ENCODE measurements around the gene CLIC5. TPM values are rescaled to one million over a fixed set of nuclear protein-coding genes. Genes with fewer than 3 reads are reported as not detected.
A peak's percentile ranks its signal among the peaks of the same experiment; 100 is the strongest.

The CLIC5 gene
- total RNA-seq, 1 donor from 2014 or later, result 1.3 TPM

- H3K27ac Mint-ChIP-seq, result no peak overlapping the region
- DNase-seq (ENCODE audit: low spot score), result no peak
These were observed 9.9 kb upstream of the CLIC5 start for GRCh38 chr6:46025573-46025972.

GRCh38 chr6:46024124-46024769 is 8.6 kb upstream of the CLIC5 start:
- no peaks in the 10 kb centered on the region for H3K36me3 Mint-ChIP-seq (ENCODE audit: low read depth)
- H3K27me3 Mint-ChIP-seq (ENCODE audit: insufficient read depth), result peaks cover 12% of the 10 kb centered on the region
- peaks cover 4% of the 10 kb centered on the region for H3K9me3 Mint-ChIP-seq
- DNase-seq (ENCODE audit: low spot score), result no peak
- H3K27ac Mint-ChIP-seq, result no peak overlapping the region
- no peak overlapping the region for H3K4me3 Mint-ChIP-seq
- intact Hi-C loops (cut with micrococcal nuclease), result no loop called here
- no peaks in the 10 kb centered on the region for H3K4me1 Mint-ChIP-seq (ENCODE audit: low read depth)

More at GRCh38 chr6:46025573-46025972, 9.9 kb upstream of the CLIC5 start:
- Mint-ChIP-seq H3K4me1 (ENCODE audit: low read depth) (no peaks in the 10 kb centered on the region), H3K4me3 (no peak overlapping the region), H3K9me3 (peaks cover 4% of the 10 kb centered on the region), H3K27me3 (ENCODE audit: insufficient read depth) (peaks cover 12% of the 10 kb centered on the region), H3K36me3 (ENCODE audit: low read depth) (no peaks in the 10 kb centered on the region)
- intact Hi-C loops (cut with micrococcal nuclease), result no loop called here

GRCh38 chr6:46023216-46023915 is 7.7 kb upstream of the CLIC5 start:
- Mint-ChIP-seq H3K9me3 (peaks cover 4% of the 10 kb centered on the region), H3K27me3 (ENCODE audit: insufficient read depth) (peaks cover 17% of the 10 kb centered on the region), H3K27ac (no peak overlapping the region), H3K4me3 (no peak overlapping the region), H3K4me1 (ENCODE audit: low read depth) (no peaks in the 10 kb centered on the region), H3K36me3 (ENCODE audit: low read depth) (no peaks in the 10 kb centered on the region)
- no peak for DNase-seq (ENCODE audit: low spot score)
- intact Hi-C loops (cut with micrococcal nuclease), result no loop called here

GRCh38 chr6:46022106-46022948 is 6.7 kb upstream of the CLIC5 start:
- H3K36me3 Mint-ChIP-seq (ENCODE audit: low read depth), result no peaks in the 10 kb centered on the region
- H3K9me3 Mint-ChIP-seq, result peaks cover 4% of the 10 kb centered on the region
- H3K27ac Mint-ChIP-seq, result no peak overlapping the region
- H3K4me3 Mint-ChIP-seq, result no peak overlapping the region
- intact Hi-C loops (cut with micrococcal nuclease), result no loop called here
- no peak for DNase-seq (ENCODE audit: low spot score)
- H3K27me3 Mint-ChIP-seq (ENCODE audit: insufficient read depth), result peaks cover 23% of the 10 kb centered on the region
- H3K4me1 Mint-ChIP-seq (ENCODE audit: low read depth), result no peaks in the 10 kb centered on the region

GRCh38 chr6:46017726-46018125 is 2.1 kb upstream of the CLIC5 start:
- DNase-seq (ENCODE audit: low spot score), result no peak
- Mint-ChIP-seq H3K27ac (no peak overlapping the region), H3K4me3 (no peak overlapping the region), H3K36me3 (ENCODE audit: low read depth) (peaks cover 5% of the 10 kb centered on the region), H3K4me1 (ENCODE audit: low read depth) (peaks cover 31% of the 10 kb centered on the region), H3K27me3 (ENCODE audit: insufficient read depth) (peaks cover 30% of the 10 kb centered on the region), H3K9me3 (peaks cover 5% of the 10 kb centered on the region)
- intact Hi-C loops (cut with micrococcal nuclease), result loop anchor here (10.0 kb wide), 1 partner anchor 433 kb away; no protein-coding TSS in a partner anchor

GRCh38 chr6:46016063-46016608 is 476 bp upstream of the CLIC5 start:
- Mint-ChIP-seq H3K27ac (no peak overlapping the region), H3K9me3 (peaks cover 5% of the 10 kb centered on the region), H3K36me3 (ENCODE audit: low read depth) (peaks cover 7% of the 10 kb centered on the region), H3K4me3 (peak overlapping the region; percentile 83), H3K4me1 (ENCODE audit: low read depth) (peaks cover 46% of the 10 kb centered on the region), H3K27me3 (ENCODE audit: insufficient read depth) (peaks cover 30% of the 10 kb centered on the region)
- DNase-seq (ENCODE audit: low spot score), result no peak
- intact Hi-C loops (cut with micrococcal nuclease), result loop anchor here (10.0 kb wide), 1 partner anchor 431 kb away; no protein-coding TSS in a partner anchor

- H3K27ac Mint-ChIP-seq, result peak overlapping the region; percentile 18
- peaks cover 7% of the 10 kb centered on the region for H3K36me3 Mint-ChIP-seq (ENCODE audit: low read depth)
- DNase-seq (ENCODE audit: low spot score), result no peak
- H3K9me3 Mint-ChIP-seq, result peaks cover 5% of the 10 kb centered on the region
- H3K4me3 Mint-ChIP-seq, result peak overlapping the region; percentile 88
- H3K27me3 Mint-ChIP-seq (ENCODE audit: insufficient read depth), result peaks cover 28% of the 10 kb centered on the region
- H3K4me1 Mint-ChIP-seq (ENCODE audit: low read depth), result peaks cover 60% of the 10 kb centered on the region
- intact Hi-C loops (cut with micrococcal nuclease), result loop anchor here (5.0 to 10.0 kb wide), 3 partner anchors 192 to 592 kb away; no protein-coding TSS in a partner anchor
These were observed 1.0 kb downstream of the CLIC5 start for GRCh38 chr6:46014511-46015118.

GRCh38 chr6:46014046-46014445 is 1.6 kb downstream of the CLIC5 start:
- Mint-ChIP-seq H3K36me3 (ENCODE audit: low read depth) (peaks cover 7% of the 10 kb centered on the region), H3K27me3 (ENCODE audit: insufficient read depth) (peaks cover 32% of the 10 kb centered on the region), H3K27ac (peak overlapping the region; percentile 18), H3K9me3 (peaks cover 5% of the 10 kb centered on the region), H3K4me3 (peak overlapping the region; percentile 88), H3K4me1 (ENCODE audit: low read depth) (peaks cover 60% of the 10 kb centered on the region)
- DNase-seq (ENCODE audit: low spot score), result no peak
- intact Hi-C loops (cut with micrococcal nuclease), result loop anchor here (5.0 to 10.0 kb wide), 3 partner anchors 192 to 592 kb away; no protein-coding TSS in a partner anchor

- Mint-ChIP-seq H3K4me3 (peak overlapping the region; percentile 88), H3K36me3 (ENCODE audit: low read depth) (peaks cover 7% of the 10 kb centered on the region), H3K27ac (no peak overlapping the region), H3K9me3 (peaks cover 5% of the 10 kb centered on the region), H3K27me3 (ENCODE audit: insufficient read depth) (peaks cover 29% of the 10 kb centered on the region), H3K4me1 (ENCODE audit: low read depth) (peaks cover 60% of the 10 kb centered on the region)
- intact Hi-C loops (cut with micrococcal nuclease), result loop anchor here (5.0 to 10.0 kb wide), 3 partner anchors 191 to 591 kb away; no protein-coding TSS in a partner anchor
- no peak for DNase-seq (ENCODE audit: low spot score)
These were observed 2.0 kb downstream of the CLIC5 start for GRCh38 chr6:46013639-46014038.

- Mint-ChIP-seq H3K9me3 (peaks cover 5% of the 10 kb centered on the region), H3K27ac (no peak overlapping the region), H3K4me1 (ENCODE audit: low read depth) (peaks cover 60% of the 10 kb centered on the region), H3K27me3 (ENCODE audit: insufficient read depth) (peaks cover 22% of the 10 kb centered on the region), H3K4me3 (no peak overlapping the region), H3K36me3 (ENCODE audit: low read depth) (peaks cover 9% of the 10 kb centered on the region)
- DNase-seq (ENCODE audit: low spot score), result no peak
- intact Hi-C loops (cut with micrococcal nuclease), result loop anchor here (5.0 to 10.0 kb wide), 3 partner anchors 191 to 591 kb away; no protein-coding TSS in a partner anchor
These were observed 2.8 kb downstream of the CLIC5 start for GRCh38 chr6:46012834-46013233.

GRCh38 chr6:46011188-46012085 is 4.2 kb downstream of the CLIC5 start:
- Mint-ChIP-seq H3K4me1 (ENCODE audit: low read depth) (peaks cover 55% of the 10 kb centered on the region), H3K4me3 (peak overlapping the region; percentile 47), H3K27ac (peak overlapping the region; percentile 74), H3K36me3 (ENCODE audit: low read depth) (peaks cover 6% of the 10 kb centered on the region), H3K27me3 (ENCODE audit: insufficient read depth) (peaks cover 11% of the 10 kb centered on the region), H3K9me3 (peaks cover under 1% of the 10 kb centered on the region)
- intact Hi-C loops (cut with micrococcal nuclease), result loop anchor here (1.0 to 10.0 kb wide), 13 partner anchors 33 to 1624 kb away; partner anchors contain the start of genes CDC5L and ENPP4
- peak; percentile 63 for DNase-seq (ENCODE audit: low spot score)
